ENCODE measurements around the gene CRYGC.

DNA sequence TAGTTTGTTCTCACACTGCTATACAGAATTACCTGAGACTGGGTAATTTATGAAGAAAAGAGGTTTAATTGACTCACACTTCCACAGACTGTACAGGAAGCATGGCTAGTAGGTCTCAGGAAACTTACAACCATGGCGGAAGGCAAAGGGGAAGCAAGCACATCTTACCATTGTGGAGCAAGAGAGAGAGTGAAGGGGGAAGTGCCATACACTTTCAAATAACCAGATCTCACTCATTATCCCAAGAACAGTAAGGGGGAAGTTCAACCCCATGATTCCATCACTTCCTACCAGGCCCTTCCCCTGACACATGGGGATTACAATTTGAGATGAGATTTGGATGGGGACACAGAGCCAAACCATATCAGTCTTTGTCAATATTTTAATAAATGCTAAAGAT, 21.3 kb upstream of the CRYGC start:
- TF ChIP-seq POLR2AphosphoS5 (IDR thresholded peaks at IDR 0.05; ENCODE audit: low read depth, low read length) (no peak), TAF1 (IDR thresholded peaks at IDR 0.05; ENCODE audit: low read depth, low read length) (no peak)

All from GM12891 (cell line).